ENCODE data around the gene CEP112.

CEP112 gene

DNA sequence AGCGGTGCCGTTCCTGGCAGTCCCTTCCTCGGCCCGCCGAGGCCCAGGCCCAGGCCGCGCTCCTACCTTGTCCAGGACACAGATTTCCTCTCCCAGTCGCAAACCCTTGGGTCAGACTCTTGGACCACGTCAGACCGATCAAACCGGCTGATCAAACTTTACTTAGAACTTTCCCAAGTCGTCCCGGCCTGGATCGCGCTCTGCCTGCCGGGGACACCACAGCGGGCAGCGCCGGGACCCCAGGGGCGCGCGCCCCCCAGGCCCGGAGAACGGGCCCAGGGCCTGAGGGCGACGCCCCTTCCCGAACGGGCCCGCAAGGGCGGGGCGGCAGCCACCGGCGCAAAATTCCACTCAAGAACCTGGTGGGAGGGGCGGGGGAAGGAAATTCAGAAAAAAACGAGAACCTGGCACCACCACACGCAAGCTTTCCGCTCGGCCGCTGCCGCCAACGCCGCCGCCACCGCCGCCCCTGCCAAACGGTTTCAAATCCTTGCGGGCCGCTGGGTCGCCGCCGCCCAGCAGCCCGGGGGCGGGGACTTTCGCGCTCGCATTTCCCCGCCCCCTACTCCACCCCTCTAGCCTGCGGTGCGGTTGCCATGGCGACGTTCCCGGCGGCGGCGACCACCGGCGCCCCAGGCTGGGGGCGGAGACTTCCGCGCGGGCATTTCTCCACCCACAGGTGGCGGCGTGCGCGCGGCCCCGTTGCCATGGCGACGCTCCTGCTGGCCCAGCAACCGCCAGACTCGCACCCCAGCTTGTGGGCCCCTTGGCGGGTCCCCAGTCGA lies at the start of gene CEP112:
CEP112 (minus strand) TSS at position 541 of the 785 bp plus-strand sequence.
- peak; percentile 54 to 78 for DNase-seq (ENCODE audit: low read depth in 2 of 2)

DNA sequence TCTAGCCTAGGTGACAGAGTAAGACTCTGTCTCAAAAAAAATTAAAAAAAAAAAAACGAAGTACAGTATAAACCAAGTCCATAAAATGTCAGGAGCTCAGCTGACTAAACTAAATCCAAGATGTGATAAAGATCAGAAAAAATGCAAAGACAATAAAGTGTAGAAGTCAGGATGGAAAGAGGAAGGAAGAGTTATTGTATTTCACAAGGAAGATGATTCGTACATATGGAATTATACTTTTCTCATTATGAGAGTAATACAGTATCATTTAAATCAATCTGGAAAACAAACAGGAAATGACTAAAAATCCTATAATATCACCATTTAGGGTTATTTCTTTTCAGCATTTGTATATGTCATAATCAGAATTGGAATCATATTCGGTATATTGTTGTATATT lies 48.7 kb upstream of the CEP112 start:
- no peak for DNase-seq (ENCODE audit: low read depth in 2 of 2)

DNA sequence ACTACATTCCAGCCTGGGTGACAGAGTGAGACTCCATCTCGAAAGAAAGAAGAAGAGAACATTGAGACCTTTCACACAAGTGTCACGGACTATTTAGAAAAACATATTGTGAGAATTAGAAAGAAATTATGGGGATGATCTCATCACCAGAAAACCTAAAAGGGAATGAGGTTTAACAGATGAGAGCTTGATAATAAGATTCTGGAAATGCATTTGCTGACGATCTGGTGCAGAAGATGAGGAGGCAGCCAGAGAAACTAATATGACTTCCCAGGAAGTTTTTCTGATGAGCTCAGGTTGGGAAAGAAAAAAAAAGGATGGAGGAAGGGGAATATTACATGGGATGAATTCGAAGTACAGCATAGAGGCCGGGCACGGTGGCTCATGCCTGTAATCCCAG lies 48.1 kb upstream of the CEP112 start:
- DNase-seq (ENCODE audit: low read depth in 2 of 2), result no peak

DNA sequence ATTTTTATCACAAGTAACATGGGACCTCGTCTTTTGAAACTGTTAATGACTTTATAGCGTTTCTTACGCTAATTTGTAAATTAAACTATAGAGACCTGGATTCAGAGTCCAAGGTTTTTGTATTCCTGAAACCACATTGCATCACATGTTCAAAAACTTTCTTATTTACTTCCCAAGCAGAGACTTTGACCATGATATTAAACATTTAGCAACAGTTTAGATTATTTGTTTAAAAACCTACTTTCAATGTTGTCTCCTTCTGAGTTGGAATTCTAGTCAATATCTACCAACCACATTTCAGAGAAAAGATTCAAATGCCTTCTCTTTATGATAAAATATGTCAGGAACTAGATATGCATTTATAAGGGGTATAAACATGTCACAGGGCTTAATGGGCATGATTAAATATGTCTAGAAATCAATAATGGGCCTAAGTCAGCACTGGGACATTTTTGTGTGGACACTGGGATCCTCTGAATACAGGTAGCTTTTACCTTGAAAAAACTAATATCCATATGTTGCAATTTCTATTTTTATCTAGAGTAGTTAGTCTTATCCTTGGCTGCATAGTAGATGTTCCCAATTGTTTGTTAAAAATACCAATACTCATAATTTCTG lies 43.6 kb upstream of the CEP112 start:
- no peak for DNase-seq (ENCODE audit: low read depth in 2 of 2)

DNA sequence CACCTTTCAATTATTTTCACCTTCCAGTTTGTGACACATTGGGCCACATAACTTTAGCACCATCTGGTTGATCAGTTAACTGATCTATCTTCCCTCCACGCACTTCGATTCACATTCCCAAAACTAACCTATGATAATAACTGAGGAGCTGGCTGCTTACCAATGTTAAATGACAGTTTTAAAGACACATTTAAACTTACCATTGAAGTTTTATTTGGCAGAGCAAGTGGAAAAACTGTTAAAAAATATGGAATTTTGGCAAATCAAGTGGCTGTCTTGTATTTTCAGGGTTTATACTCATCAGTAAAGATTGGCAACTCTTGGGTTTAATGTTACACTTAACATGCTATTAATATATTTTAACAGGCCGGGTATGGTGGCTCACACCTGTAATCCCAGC lies 42.7 kb upstream of the CEP112 start:
- DNase-seq (ENCODE audit: low read depth in 2 of 2), result no peak

DNA sequence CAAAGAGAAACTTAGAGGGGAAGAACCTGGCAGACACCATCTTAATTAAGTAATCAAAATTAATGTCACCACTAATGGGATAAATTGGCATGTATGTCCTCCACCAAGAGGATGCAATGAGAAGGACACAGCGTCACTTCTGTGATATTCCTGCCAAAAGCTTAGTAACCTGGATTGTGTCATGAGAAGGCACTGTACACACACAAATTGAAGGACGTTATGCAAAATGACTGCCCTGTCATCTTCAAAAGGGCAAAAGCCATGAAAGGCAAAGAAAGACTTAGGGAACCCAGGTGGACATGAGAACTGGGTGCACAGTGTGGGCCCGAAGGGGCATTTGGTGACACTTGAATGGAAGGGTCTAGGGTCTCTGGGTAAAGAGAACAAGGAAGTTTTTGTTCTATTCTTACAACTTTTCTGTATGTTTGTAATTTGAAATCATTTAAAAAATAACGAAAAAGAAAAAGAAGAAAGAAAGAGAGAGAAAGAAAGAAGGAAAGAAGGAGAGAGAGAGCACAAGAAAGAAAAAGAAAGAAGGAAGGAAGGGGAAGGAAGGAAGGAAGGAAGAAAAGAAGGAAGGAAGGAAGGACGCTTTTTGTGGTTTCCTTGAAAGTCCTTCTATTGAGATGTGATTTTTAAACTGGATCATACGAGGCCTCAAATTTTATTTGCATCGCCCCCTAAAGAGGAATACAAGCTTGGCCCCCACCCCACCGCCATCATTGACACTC lies 41.3 kb upstream of the CEP112 start:
- no peak for DNase-seq (ENCODE audit: low read depth in 2 of 2)

DNA sequence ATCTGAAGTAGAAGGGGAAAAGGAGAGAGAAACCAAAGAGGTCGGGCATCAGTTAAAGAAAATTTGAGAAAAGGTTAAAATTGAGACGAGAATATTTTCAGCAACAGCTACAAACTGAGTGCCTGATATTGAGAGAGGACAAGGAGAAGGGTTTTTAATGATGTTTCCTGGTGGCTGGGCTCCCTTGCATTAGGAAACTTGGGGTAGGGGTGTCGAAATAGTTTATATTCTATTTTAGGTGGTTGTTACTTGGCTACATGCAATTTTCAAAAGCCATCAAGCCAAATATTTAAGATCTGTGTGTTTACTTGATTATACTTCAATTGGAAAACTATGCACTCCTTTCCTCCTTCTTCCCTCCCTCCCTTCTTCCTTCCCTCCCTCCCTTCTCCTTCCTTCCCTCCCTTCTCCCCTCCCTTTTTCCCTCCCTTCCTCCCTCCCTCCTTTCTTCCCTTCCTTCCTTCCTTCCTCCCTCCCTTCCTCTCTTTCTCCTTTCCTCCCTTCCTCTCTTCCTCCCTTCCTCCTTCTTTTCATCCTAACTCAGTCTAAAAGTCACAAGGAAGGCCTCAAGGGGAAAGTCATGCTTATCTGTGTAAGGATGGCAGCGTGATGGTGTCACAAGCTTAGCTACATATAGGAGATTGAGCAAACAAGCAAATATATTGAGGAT lies 39.1 kb upstream of the CEP112 start:
- no peak for DNase-seq (ENCODE audit: low read depth in 2 of 2)

DNA sequence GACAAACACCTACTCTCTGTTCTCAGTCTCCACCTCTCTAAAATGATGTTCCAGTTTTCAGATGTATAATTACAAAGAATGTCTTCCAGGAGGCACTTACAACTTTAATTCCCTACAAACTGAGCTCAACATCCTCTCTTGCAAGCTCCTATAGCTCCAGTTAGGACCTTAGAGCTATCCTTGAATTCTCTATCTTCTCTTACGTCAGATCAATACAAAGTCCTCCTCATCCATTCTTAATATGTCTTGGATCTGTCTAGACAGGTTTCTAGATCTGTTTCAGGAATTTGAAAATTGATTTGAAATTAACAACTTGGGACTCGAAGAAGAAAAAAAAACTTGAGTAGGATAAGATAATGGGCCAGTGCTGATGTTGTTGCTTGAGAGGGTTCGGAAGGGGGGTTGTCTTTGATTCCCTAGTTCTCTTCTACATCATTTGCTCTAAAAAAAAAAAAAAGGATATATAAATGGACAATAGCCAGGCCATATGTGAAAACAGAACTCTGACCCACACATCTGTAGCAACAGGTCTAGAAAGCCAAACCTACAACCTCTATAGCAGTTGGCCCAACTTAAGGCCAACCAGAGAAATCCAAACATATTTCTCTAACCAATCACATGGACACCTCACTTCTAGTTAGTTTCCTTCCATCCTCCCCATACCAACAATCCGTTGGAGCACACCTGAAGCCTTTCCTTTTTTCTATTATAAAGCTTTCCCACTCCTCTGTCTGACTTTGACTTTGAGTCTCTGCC lies 38.0 kb upstream of the CEP112 start:
- DNase-seq (ENCODE audit: low read depth in 2 of 2), result no peak

DNA sequence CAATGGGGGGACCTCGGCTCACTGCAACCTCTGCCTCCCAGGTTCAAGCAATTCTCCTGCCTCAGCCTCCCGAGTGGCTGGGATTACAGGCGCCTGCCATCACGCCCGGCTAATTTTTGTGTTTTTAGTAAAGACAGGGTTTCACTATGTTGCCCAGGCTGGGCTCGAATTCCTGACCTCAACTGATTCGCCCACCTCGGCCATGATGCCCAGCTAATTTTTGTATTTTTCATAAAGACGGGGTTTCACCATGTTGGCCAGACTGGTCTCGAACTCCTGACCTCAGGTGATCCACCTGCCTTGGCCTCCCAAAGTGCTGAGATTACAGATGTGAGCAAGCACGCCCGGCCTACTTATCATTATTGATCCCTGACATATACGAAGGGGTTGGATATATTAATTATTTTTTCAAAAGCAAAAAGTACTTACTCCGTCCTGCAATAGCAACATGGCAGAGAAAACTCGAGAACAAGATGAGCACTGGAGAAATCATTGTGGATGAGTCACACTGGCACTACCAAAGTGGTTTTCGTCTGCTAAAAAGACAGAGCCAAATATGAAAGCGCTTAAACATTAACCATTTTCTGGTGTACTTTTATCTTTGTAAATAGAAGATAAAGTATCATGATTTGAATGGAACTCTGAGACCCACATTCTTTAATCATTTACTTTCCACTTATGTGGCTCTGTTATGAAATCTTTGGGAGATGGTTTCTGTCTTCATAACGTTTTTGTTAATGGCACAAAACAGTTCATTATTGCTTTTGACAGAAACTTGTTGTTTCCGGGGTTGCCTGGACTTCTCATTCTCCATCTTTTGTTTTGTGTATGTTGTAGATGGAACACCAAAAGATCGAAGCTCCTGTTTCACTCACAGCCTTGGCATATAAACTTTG lies 37.2 kb upstream of the CEP112 start, which contains the start of gene APOH:
APOH (minus strand) TSS at position 529 of the 896 bp plus-strand sequence; CDS start at position 493, 36 bp downstream.
- DNase-seq (ENCODE audit: low read depth in 2 of 2), result no peak

DNA sequence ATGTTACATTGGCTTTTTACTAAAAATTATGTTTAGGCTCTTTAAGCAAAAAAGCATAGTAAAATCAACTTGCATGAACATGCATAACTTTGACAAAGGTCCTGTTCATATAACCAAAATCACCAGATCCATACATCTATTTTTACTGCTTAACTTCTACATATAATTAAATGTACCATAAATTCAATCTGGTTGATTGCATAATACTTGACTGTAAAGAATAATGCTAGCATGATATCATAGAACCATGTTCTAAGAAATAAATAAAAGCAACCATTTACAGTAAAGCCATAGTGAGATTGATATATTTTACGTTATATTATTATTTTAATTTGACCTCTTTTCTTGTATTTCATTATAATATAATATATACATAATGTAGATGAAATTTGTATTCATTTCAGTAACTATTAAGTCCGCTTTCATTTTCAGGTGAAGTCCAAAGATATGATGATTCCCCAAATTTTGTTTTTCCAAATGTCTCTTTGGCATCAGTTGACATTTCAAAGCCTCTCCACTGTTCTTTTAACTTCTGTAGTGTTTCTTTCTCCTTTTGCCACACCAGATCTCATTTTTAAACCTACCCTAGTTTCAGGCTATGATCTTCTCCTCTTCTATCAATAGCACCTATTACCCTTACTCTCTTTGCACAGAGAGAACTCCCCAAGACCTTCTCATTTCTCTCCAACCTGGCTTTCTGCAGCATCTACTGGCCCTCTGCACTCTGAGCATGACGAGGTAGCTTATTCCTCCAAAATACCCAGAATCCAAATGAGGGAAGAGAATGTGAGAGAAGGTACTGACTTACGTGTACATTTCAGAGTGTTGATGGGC lies 35.5 kb upstream of the CEP112 start:
- no peak for DNase-seq (ENCODE audit: low read depth in 2 of 2)

DNA sequence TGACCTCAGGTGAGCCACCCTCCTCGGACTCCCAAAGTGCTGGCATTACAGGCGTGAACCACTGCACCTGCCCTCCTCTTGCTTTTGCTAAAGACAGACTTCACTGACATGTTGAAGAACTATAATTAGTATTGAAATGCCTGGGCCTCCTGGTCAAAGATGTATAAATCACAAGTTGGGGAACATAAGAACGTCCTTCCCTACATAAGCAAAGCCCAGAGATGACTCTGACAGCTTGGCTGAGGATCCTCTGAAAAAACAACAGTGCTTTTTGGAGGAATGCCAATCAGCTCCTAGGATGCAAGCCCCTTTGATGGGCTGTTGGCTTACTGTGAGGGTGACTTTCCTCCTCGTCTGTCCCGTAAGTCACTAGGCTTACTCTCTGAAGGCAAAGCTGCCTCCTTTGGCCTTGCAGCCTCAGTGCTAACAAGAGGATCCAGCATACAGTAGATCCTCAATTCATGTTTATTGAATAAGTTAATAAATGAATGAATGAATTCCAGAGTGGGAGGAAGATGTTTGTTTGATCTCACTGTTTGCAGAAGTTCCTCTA lies 30.9 kb upstream of the CEP112 start:
- no peak for DNase-seq (ENCODE audit: low read depth in 2 of 2)

DNA sequence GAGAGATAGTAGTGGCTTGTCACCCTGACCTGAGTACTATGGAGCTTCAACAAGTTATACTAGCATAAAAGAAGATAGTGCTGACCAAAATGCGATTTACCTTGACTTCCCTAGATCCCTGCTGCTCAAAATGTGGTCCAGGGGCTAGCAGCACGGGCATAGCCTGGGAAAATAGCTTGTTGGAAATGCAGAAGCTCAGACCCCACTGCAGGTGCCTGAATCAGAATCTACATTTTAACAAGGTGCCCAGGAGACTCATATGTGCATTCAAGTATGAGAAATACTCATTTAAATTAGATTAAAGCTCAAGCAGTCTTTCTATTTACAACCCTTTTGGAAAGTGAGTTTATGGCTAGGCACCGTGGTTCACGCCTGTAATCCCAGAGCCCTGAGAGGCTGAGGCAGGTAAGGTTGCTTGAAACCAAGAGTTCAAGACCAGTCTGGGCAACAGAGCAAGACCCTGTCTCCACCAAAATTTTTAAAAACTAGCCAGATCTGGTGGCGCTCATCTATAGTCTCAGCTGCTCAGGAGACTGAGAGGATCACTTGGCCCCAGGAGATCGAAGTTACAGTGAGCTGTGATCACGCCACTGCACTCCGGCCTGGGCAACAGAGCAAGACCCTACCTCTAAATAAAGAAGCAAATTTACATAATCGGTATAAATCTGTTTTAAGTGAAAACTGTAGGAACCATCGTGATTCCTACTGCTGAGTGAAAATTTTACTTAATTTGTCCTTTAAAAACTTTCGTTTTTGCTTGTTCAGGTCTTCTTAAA lies 30.0 kb upstream of the CEP112 start:
- DNase-seq (ENCODE audit: low read depth in 2 of 2), result no peak

DNA sequence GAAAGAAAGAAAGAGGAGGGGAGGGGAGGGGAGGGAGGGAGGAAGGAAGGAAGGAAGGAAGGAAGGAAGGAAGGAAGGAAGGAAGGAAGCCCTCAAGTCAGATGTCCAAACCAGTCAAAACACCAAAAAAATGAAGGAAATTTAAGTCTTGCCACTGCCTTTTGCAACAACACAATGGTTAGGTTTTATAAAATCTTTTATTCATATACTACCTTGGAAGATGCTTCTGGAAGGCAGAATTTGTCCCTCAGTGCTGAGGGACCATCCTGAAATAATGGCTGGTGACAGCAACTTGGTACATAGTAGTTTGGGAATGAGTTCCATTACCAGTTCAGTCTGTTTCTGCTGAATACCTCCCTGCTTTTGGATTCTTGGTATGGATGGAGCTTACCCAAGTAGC lies 29.4 kb upstream of the CEP112 start:
- no peak for DNase-seq (ENCODE audit: low read depth in 2 of 2)

DNA sequence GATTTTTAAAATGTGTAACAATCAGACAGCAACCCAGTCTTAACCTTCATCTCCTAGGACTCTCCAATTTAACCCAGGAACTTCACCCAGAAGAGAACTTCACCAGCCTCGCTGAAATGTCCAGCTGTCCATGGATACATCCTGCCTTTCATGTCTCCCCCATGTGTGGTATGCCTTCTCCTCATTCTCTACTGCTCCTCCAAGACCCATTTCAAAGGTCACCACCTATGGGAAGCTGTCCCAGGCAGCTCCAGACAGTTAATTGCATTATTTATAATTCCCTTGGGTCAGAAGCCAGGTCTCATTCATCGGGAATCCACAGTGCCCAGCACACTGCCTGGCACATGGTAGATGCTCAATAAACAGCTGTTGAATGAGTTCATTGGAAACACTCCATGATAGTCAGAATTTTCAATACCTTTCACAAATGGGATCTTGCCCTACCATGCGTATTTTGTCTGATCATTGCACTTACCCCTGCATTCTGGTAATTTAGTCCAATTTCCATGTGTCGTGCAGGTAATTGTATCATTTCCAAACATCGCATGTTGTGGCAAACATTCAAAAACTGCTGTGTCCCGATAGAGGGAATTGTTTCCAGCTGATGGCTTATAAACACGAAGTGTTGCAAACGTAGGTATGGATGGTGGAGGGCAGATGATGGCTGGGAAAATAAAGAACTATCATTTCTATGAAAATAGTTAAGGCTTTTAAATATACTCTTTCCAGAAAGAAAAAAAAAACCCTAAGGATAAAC lies 28.3 kb upstream of the CEP112 start:
- DNase-seq (ENCODE audit: low read depth in 2 of 2), result no peak

DNA sequence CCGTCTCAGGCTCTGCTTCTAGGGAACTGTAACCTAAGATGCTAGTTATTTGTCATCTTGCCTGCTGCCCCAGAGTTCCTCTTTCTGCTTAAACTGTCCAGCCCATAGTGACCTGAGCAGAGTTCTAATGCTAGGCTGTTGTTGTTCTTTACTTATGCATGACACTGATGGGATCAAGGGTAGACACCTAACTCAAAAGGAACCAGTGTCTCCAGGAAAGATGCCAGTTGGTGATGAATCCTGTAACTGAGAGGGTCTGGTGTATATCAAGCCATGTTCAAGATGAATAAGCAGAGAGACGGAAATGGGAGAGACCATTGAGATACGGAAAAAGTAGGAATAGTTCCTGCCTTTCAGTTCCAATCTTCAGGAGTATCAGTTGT lies 23.6 kb upstream of the CEP112 start:
- no peak for DNase-seq (ENCODE audit: low read depth in 2 of 2)

DNA sequence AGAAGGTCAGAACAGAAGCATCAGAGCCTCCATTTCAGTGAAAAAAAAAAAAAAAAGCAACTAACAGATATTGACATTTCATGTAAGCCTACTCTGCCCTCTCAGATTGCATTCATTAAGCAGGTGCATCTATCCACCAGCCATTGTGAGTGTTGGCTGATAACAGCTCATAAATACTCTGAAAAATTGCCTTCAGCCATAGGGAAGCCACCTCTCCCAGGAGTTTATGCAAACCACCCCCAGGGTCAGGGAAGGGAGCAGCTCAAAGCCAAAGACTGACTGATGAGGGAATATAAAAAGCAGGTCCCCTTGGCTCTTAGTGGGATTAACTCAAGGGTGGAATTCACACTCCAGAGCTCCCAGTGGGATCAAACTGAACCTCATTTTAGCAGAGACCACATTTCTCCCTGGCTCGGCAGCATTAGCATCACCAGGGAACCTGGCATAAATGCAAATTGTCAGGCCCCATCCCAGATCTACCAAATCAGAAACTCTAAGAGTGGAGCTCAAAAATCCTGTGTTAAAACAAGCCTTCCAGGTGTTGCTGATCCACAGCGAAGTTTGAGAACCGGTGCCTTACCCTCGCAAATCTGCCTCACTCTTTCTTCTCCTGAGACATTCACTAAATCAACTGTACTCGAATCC lies 23.1 kb upstream of the CEP112 start:
- DNase-seq (ENCODE audit: low read depth in 2 of 2), result no peak

All from stimulated activated CD4-positive, alpha-beta T cell treated with anti-CD3 and anti-CD28 coated beads, Interleukin-12 subunit alpha, Interleukin-12 subunit beta, amount 100 ng/mL, for 24 hours (primary cell).